IMR-90 (cell line): Measurements from ENCODE around the gene CLASP1. TPM values are rescaled to one million over a fixed set of nuclear protein-coding genes. Genes with fewer than 3 reads are reported as not detected.
A peak's percentile ranks its signal among the peaks of the same experiment; 100 is the strongest.

Experiments
- ATAC-seq: fragments of 200-7000 bp; cut with Tn5 transposase; 2 replicates; pipeline ENCODE4 v1.9.1; 2020; ENCODE audit warnings: low read depth, mild to moderate bottlenecking, moderate library complexity
- BruUV-seq: library from RNA; stranded (reverse); fragments of 400-500 nt; replicated peaks from 2 replicates; lab custom pipeline; 2021; lab: Mats Ljungman, UMichigan
- CTCF ChIA-PET: fragments of 300-600 bp; formaldehyde crosslinking; extraction: SDS; loops from one replicate; lab custom pipeline; 2021; ENCODE audit warnings: antibody characterized with exemption; lab: Yijun Ruan, JAX
- POLR2A ChIA-PET: fragments of 300-600 bp; sonication (Branson Sonifier 250); formaldehyde crosslinking; loops from one replicate; lab custom pipeline; 2022; ENCODE audit warnings: antibody characterized with exemption; ENCODE audit not compliant: unreplicated experiment; lab: Charles Lee
- DNase-seq: peaks from one replicate; pipeline ENCODE4 v3.0.0; 2013
- H2AFZ ChIP-seq: replicated peaks from 2 replicates; pipeline ENCODE3; 2013; ENCODE audit warnings: low read length, mild to moderate bottlenecking; ENCODE audit not compliant: poor library complexity
- H2AK5ac ChIP-seq: 2 replicates; pipeline ENCODE4 v1.6.1; 2013; ENCODE audit warnings: low read depth, low read length, inconsistent platforms
- H2AK9ac ChIP-seq: replicated peaks from 2 replicates; pipeline ENCODE3; 2013; ENCODE audit warnings: mild to moderate bottlenecking, low read depth, low read length, moderate library complexity; ENCODE audit not compliant: poor library complexity
- H2BK120ac ChIP-seq: 2 replicates; pipeline ENCODE4 v1.6.1; 2013; ENCODE audit warnings: low read depth, low read length, inconsistent platforms
- H2BK15ac ChIP-seq: 3 replicates; pipeline ENCODE4 v1.6.1; 2013; ENCODE audit warnings: low read depth, low read length, inconsistent platforms
- H2BK20ac ChIP-seq: 2 replicates; pipeline ENCODE4 v1.6.1; 2013; ENCODE audit warnings: low read depth, mild to moderate bottlenecking, inconsistent platforms, low read length, moderate library complexity
- H2BK5ac ChIP-seq: 2 replicates; pipeline ENCODE4 v1.6.1; 2013; ENCODE audit warnings: mild to moderate bottlenecking, low read depth, low read length, inconsistent platforms; ENCODE audit not compliant: poor library complexity, severe bottlenecking
- H3K14ac ChIP-seq: replicated peaks from 2 replicates; pipeline ENCODE4 v1.6.1; 2013; ENCODE audit warnings: low read depth, low read length, inconsistent platforms
- H3K18ac ChIP-seq: 2 replicates; pipeline ENCODE4 v1.6.1; 2013; ENCODE audit warnings: low read depth, low read length, control low read depth
- H3K23ac ChIP-seq: 2 replicates; pipeline ENCODE4 v1.6.1; 2013; ENCODE audit warnings: low read depth, low read length, inconsistent platforms
- H3K27ac ChIP-seq: 2 replicates; pipeline ENCODE4 v1.5.1; 2013; ENCODE audit warnings: mild to moderate bottlenecking, control low read depth, low read length; ENCODE audit not compliant: insufficient read depth
- H3K27me3 ChIP-seq: 2 replicates; pipeline ENCODE4 v1.6.1; 2013; ENCODE audit warnings: low read length; ENCODE audit not compliant: control insufficient read depth, insufficient read depth
- H3K36me3 ChIP-seq: 2 replicates; pipeline ENCODE4 v1.6.1; 2013; ENCODE audit warnings: low read length, mixed read lengths; ENCODE audit not compliant: control insufficient read depth, insufficient read depth
- H3K4ac ChIP-seq: 2 replicates; pipeline ENCODE4 v1.6.1; 2013; ENCODE audit warnings: low read depth, low read length, inconsistent platforms
- H3K4me1 ChIP-seq: 2 replicates; pipeline ENCODE4 v1.6.1; 2013; ENCODE audit warnings: low read length, mixed read lengths; ENCODE audit not compliant: control insufficient read depth, insufficient read depth
- H3K4me2 ChIP-seq: 2 replicates; pipeline ENCODE4 v1.6.1; 2013; ENCODE audit warnings: low read depth, mild to moderate bottlenecking, control low read depth, low read length, moderate library complexity
- H3K4me3 ChIP-seq: 2 replicates; pipeline ENCODE4 v1.5.1; 2013; ENCODE audit warnings: low read depth, mild to moderate bottlenecking, control low read depth, low read length, moderate library complexity; ENCODE audit not compliant: insufficient read depth
- H3K56ac ChIP-seq: 2 replicates; pipeline ENCODE4 v1.6.1; 2013; ENCODE audit warnings: low read length, inconsistent platforms; ENCODE audit not compliant: insufficient read depth; ENCODE audit errors: extremely low read depth
- H3K79me1 ChIP-seq, 2 experiments: 2 replicates each; pipeline ENCODE4 v1.6.1; 2013; ENCODE audit warnings: low read length in 2 of 2, inconsistent platforms in 1 of 2, low read depth in 1 of 2
- H3K9ac ChIP-seq: 2 replicates; pipeline ENCODE4 v1.6.1; 2013; ENCODE audit warnings: low read depth, low read length, control low read depth
- H3K9me1 ChIP-seq: 2 replicates; pipeline ENCODE4 v1.6.1; 2013; ENCODE audit warnings: low read length, inconsistent platforms; ENCODE audit not compliant: insufficient read depth
- H3K9me3 ChIP-seq: 2 replicates; pipeline ENCODE4 v1.6.1; 2013; ENCODE audit warnings: low read length; ENCODE audit not compliant: control insufficient read depth, insufficient read depth
- H4K20me1 ChIP-seq: 2 replicates; pipeline ENCODE4 v1.6.1; 2013; ENCODE audit warnings: low read length, inconsistent platforms; ENCODE audit not compliant: insufficient read depth
- H4K5ac ChIP-seq: 2 replicates; pipeline ENCODE4 v1.6.1; 2013; ENCODE audit warnings: mild to moderate bottlenecking, low read depth, low read length, control low read depth
- H4K8ac ChIP-seq, 2 experiments: 2 replicates each; pipeline ENCODE4 v1.6.1; 2013; ENCODE audit warnings: low read depth in 2 of 2, low read length in 2 of 2, control low read depth in 1 of 2, inconsistent platforms in 1 of 2
- H4K91ac ChIP-seq: 2 replicates; pipeline ENCODE4 v1.6.1; 2013; ENCODE audit warnings: low read depth, low read length, inconsistent platforms; ENCODE audit not compliant: insufficient read depth
- BHLHE40 ChIP-seq: fragments of 150-350 bp; IDR thresholded peaks from 2 replicates; pipeline ENCODE4 v1.6.1; 2016; ENCODE audit warnings: mild to moderate bottlenecking, low read depth, low read length
- CEBPB ChIP-seq: IDR thresholded peaks from 2 replicates; pipeline ENCODE4 v1.6.1; 2012; ENCODE audit warnings: low read depth, low read length, improper control_type of control experiment
- CHD1 ChIP-seq: IDR thresholded peaks from 2 replicates; pipeline ENCODE4 v1.6.1; 2012; ENCODE audit warnings: low read depth, low read length, improper control_type of control experiment
- CTCF ChIP-seq: conservative IDR thresholded peaks from 2 replicates; pipeline ENCODE4 v1.5.1; 2012; ENCODE audit warnings: mild to moderate bottlenecking, low read depth, low read length, improper control_type of control experiment
- FOS ChIP-seq: fragments of 150-350 bp; IDR thresholded peaks from 2 replicates; pipeline ENCODE4 v1.6.1; 2016; ENCODE audit warnings: low read depth, low read length
- MAFK ChIP-seq: IDR thresholded peaks from 2 replicates; pipeline ENCODE4 v1.6.1; 2012; ENCODE audit warnings: low read depth, low read length, improper control_type of control experiment
- MAZ ChIP-seq: IDR thresholded peaks from 2 replicates; pipeline ENCODE4 v1.6.1; 2012; ENCODE audit warnings: low read depth, mild to moderate bottlenecking, low read length, improper control_type of control experiment, moderate library complexity, borderline replicate concordance
- MXI1 ChIP-seq: IDR thresholded peaks from 2 replicates; pipeline ENCODE4 v1.6.1; 2012; ENCODE audit warnings: low read depth, mild to moderate bottlenecking, low read length, moderate library complexity, borderline replicate concordance
- NFE2L2 ChIP-seq: fragments of 150-350 bp; IDR thresholded peaks from 2 replicates; pipeline ENCODE4 v1.6.1; 2016; ENCODE audit warnings: low read depth, mild to moderate bottlenecking, low read length
- POLR2A ChIP-seq: IDR thresholded peaks from 2 replicates; pipeline ENCODE4 v1.6.1; 2012; ENCODE audit warnings: mild to moderate bottlenecking, low read depth, low read length
- RAD21 ChIP-seq: IDR thresholded peaks from 2 replicates; pipeline ENCODE4 v1.6.1; 2012; ENCODE audit warnings: low read length, improper control_type of control experiment
- RCOR1 ChIP-seq: IDR thresholded peaks from 2 replicates; pipeline ENCODE4 v1.6.1; 2012; ENCODE audit warnings: mild to moderate bottlenecking, low read length, improper control_type of control experiment; ENCODE audit not compliant: insufficient replicate concordance
- RFX5 ChIP-seq: IDR thresholded peaks from 2 replicates; pipeline ENCODE4 v1.8.0; 2012; ENCODE audit warnings: low read depth, mild to moderate bottlenecking, low read length, moderate library complexity
- SMC3 ChIP-seq: fragments of 150-350 bp; IDR thresholded peaks from 2 replicates; pipeline ENCODE4 v1.6.1; 2016; ENCODE audit warnings: low read depth, mild to moderate bottlenecking, antibody characterized with exemption, low read length, moderate library complexity
- USF2 ChIP-seq: fragments of 150-350 bp; IDR thresholded peaks from 2 replicates; pipeline ENCODE4 v1.6.1; 2017; ENCODE audit warnings: mild to moderate bottlenecking, antibody characterized with exemption, low read length, low read depth
- WGBS, 2 experiments: methylation state at CpG; one replicate each; pipeline versions ENCODE4 v1.1.5 to v1.1.7; 2013; ENCODE audit warnings: missing lambda C conversion rate in 2 of 2; ENCODE audit not compliant: insufficient read length in 1 of 2; ENCODE audit errors: extremely low coverage in 2 of 2; 5-methylcytosine and 5-hydroxymethylcytosine counted together
- dilution Hi-C: fragments of 300-500 bp; cut with HindIII; formaldehyde crosslinking; loops from one replicate; pipeline ENCODE4 v1.14.3; 2018; ENCODE audit warnings: low sequenced_read_pairs; ENCODE audit not compliant: unreplicated experiment
- in situ Hi-C: fragments of 300-500 bp; cut with MboI; formaldehyde crosslinking; loops from 3 replicates; pipeline ENCODE4 v1.14.3; 2019; ENCODE audit warnings: low sequenced_read_pairs, inconsistent platforms, mixed read lengths
- intact Hi-C: fragments of 100-400 bp; cut with micrococcal nuclease; formaldehyde crosslinking; loops from 2 replicates; pipeline ENCODE4 v1.10.0; 2022
- polyA plus RNA-seq, 3 experiments: library from polyadenylated mRNA; depleted of rRNA; stranded (reverse); fragments of >200 nt; gene quantifications; 2 replicates each; pipeline ENCODE4 v1.2.3, GENCODE V29; 2012; ENCODE audit warnings: low replicate concordance in 1 of 3
- total RNA-seq: library from RNA; depleted of rRNA; stranded (reverse); fragments of >200 nt; gene quantifications from 2 replicates; pipeline ENCODE4 v1.2.3, GENCODE V29; 2012
- TF ChIP-seq, protein P1 (sequence below): fragments of 150-350 bp; IDR thresholded peaks from 2 replicates; pipeline ENCODE4 v1.6.1; 2016; ENCODE audit warnings: low read depth, mild to moderate bottlenecking, low read length, moderate library complexity, borderline replicate concordance

Gene CLASP1
- total and polyA plus RNA-seq, 2 of the 4 experiments (the other 2 are of a cell fraction), result 12.3 to 33.7 TPM

DNA sequence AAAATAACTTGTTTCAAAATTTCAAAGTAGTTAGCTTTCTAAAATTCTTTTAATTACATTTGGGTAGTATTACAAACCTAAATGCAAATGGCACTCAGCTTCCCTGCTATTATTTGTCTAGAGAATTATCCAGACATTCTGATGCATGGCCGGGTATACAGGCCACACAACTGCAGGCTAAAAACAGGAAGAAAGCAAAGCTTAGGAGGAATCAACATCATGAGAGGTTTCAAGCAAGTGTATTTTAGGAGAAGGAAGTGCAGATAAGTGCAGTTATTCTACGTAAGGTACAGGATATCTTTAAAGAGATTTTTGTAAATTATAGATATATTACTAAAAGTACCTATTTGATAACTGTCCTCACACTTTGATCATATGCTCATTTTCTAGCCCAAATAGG, 165.4 kb downstream of the CLASP1 start:
- 100% methylated on average over 1 of the region's 2 CpGs; no CpG with 5 or more reads in 1 of the 2 experiments for WGBS, 2 experiments
- no peak overlapping the region for H3K18ac ChIP-seq
- H2AK9ac ChIP-seq, result no peak overlapping the region
- H2BK15ac ChIP-seq, result no peak overlapping the region; the same call in 2 of the 3 replicates
- peaks cover 30% of the 10 kb centered on the region for H3K9me1 ChIP-seq
- no peaks in the 10 kb centered on the region for H3K9me3 ChIP-seq
- no peak overlapping the region for H3K27ac ChIP-seq
- peaks cover 30% of the 10 kb centered on the region for H3K4me1 ChIP-seq
- no peak overlapping the region for H3K4me2 ChIP-seq
- intact Hi-C loops, result no loop called here
- ChIA-PET POLR2A (no interaction called here), CTCF (no interaction called here)
- H2BK20ac ChIP-seq, result no peak overlapping the region
- peak overlapping the region; percentile 71 for H2BK5ac ChIP-seq
- no peak overlapping the region for H3K4ac ChIP-seq
- no peak overlapping the region for H4K5ac ChIP-seq
- dilution Hi-C loops, result no loop called here
- no peak overlapping the region for H4K8ac ChIP-seq
- no peak overlapping the region for H3K56ac ChIP-seq
- H2AK5ac ChIP-seq, result 0 out of 2 replicates have a peak overlapping the region, but pooled peaks have one; percentile 1
- BruUV-seq, result no TSS peak
- H3K23ac ChIP-seq, result no peak overlapping the region
- no peaks in the 10 kb centered on the region for H3K27me3 ChIP-seq
- H4K20me1 ChIP-seq, result peaks cover 24% of the 10 kb centered on the region
- ATAC-seq (no peak), DNase-seq (no peak)
- H3K14ac ChIP-seq, result no peak overlapping the region
- in situ Hi-C loops, result no loop called here
- no peaks in the 10 kb centered on the region for H3K36me3 ChIP-seq
- H3K79me1 ChIP-seq, result peaks cover 42 to 79% of the 10 kb centered on the region in 2 experiments
- TF ChIP-seq SMC3, result no peak
- TF ChIP-seq FOS, result no peak
- TF ChIP-seq POLR2A, result no peak
- TF ChIP-seq, protein P1, sequence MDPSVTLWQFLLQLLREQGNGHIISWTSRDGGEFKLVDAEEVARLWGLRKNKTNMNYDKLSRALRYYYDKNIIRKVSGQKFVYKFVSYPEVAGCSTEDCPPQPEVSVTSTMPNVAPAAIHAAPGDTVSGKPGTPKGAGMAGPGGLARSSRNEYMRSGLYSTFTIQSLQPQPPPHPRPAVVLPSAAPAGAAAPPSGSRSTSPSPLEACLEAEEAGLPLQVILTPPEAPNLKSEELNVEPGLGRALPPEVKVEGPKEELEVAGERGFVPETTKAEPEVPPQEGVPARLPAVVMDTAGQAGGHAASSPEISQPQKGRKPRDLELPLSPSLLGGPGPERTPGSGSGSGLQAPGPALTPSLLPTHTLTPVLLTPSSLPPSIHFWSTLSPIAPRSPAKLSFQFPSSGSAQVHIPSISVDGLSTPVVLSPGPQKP, result no peak
- no peak for TF ChIP-seq CTCF
- TF ChIP-seq MAZ, result no peak
- no peak for TF ChIP-seq RFX5
- no peak for TF ChIP-seq MAFK
- TF ChIP-seq CHD1, result no peak
- no peak for TF ChIP-seq BHLHE40
- TF ChIP-seq USF2, result no peak
- no peak for TF ChIP-seq CEBPB
- TF ChIP-seq NFE2L2, result no peak
- no peak for TF ChIP-seq RCOR1
- TF ChIP-seq MXI1, result no peak
- TF ChIP-seq RAD21, result no peak
- H4K91ac ChIP-seq, result no peak overlapping the region
- no peak overlapping the region for H2BK120ac ChIP-seq
- no peak overlapping the region for H3K9ac ChIP-seq
- H2AFZ ChIP-seq, result no peak overlapping the region
- no peak overlapping the region for H3K4me3 ChIP-seq
